ENCODE measurements around the gene CES4A. TPM values are rescaled to one million over a fixed set of nuclear protein-coding genes. Genes with fewer than 3 reads are reported as not detected.
A peak's percentile ranks its signal among the peaks of the same experiment; 100 is the strongest.
"Not testable (repeated sequence)": the region's sequence is repeated elsewhere in the genome, so short reads cannot be mapped to it uniquely, and the experiment has no call there.

The CES4A gene
- total RNA-seq, 2 experiments from 2014 or later = 28.9 to 30.5 TPM

DNA sequence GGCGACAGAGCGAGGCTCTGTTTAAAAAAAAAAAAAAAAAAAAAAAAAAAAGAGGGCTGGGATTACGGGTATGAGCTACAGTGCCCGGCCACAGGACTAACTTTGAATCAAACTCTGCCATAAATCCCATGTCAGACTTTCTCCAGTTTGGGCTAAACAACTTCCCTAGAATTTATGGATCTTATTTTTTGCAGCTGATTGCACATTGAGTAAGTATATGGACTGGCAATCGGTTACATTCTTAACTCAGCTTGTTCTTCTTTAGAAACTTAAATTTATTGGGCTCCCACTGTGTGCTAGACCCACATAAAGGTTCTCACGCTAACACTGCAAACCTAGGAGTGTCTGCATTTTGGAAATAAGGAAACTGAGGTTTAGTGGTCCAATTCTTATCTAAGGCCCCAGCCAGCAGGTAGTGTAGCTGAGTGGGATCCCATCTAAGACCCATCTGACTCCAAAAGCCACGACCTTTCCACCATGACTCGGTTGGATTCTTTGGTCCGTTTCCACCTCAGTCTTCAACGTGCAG lies 39.8 kb downstream of the CES4A start:
- H3K4me3 Mint-ChIP-seq = peak overlapping the region; percentile 92
- ChIA-PET CTCF (interaction anchor here (0.6 to 5.4 kb wide), 12 partner anchors 11 to 148 kb away, joined by 3 to 54 read pairs (median 4); partner anchors contain the start of gene B3GNT9), POLR2A (interaction anchor here (0.7 to 1.1 kb wide), 3 partner anchors 10 to 105 kb away, joined by 3 to 5 read pairs (median 3); no protein-coding TSS in a partner anchor)
- peaks cover 32% of the 10 kb centered on the region for H3K36me3 Mint-ChIP-seq (ENCODE audit: low read depth)
- H3K27me3 Mint-ChIP-seq = no peaks in the 10 kb centered on the region
- H3K27ac Mint-ChIP-seq = peak overlapping the region; percentile 94
- DNase-seq = no peak
- H3K9me3 Mint-ChIP-seq = no peaks in the 10 kb centered on the region
- H3K4me1 Mint-ChIP-seq = peaks cover 57% of the 10 kb centered on the region

DNA sequence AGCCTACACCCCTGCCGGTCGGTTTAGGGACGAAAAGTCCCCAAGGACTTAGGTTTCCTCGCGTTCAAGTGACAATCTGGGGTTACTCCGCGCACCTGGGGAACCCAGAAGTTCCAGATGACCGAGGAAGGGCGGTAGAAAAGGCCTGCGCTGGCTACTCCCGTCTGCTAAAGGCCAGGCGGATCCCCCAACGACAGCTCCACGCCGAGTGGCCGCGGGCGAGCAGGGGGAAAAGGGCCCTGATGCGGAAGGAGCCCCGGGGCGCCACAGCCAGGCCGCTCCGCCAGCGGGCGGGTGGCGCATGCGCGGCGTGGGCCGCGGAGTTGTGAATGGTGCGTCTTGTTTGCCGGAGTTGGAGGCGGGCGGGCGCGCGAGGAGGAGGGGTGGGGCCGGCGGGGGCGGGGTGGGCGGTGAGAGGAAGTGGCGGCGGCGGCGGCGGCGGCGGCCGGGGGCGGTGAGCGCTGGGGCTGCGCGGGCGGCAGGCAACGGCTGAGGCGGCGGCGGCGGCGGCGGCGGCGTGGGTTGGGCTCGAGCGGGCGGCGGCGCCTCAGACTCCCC lies 40.4 kb downstream of the CES4A start, which contains the start of gene CBFB:
TSS of gene CBFB (plus strand) at position 454 of the 558 bp plus-strand sequence. CDS start 259 bp downstream, outside the sequence.
- H3K9me3 Mint-ChIP-seq = no peaks in the 10 kb centered on the region
- DNase-seq = peak; percentile 94
- no peaks in the 10 kb centered on the region for H3K27me3 Mint-ChIP-seq
- peaks cover 35% of the 10 kb centered on the region for H3K36me3 Mint-ChIP-seq (ENCODE audit: low read depth)
- H3K27ac Mint-ChIP-seq = peak within 1 kb of the TSS; percentile 94
- peak within 1 kb of the TSS; percentile 92 for H3K4me3 Mint-ChIP-seq
- ChIA-PET POLR2A (interaction anchor here (0.7 to 1.1 kb wide), 2 partner anchors 15 to 104 kb away, joined by 3 to 5 read pairs; no protein-coding TSS in a partner anchor), CTCF (interaction anchor here (0.6 to 5.4 kb wide), 9 partner anchors 11 to 129 kb away, joined by 3 to 54 read pairs (median 3); partner anchors contain the start of gene B3GNT9)
- H3K4me1 Mint-ChIP-seq = peaks cover 58% of the 10 kb centered on the region

DNA sequence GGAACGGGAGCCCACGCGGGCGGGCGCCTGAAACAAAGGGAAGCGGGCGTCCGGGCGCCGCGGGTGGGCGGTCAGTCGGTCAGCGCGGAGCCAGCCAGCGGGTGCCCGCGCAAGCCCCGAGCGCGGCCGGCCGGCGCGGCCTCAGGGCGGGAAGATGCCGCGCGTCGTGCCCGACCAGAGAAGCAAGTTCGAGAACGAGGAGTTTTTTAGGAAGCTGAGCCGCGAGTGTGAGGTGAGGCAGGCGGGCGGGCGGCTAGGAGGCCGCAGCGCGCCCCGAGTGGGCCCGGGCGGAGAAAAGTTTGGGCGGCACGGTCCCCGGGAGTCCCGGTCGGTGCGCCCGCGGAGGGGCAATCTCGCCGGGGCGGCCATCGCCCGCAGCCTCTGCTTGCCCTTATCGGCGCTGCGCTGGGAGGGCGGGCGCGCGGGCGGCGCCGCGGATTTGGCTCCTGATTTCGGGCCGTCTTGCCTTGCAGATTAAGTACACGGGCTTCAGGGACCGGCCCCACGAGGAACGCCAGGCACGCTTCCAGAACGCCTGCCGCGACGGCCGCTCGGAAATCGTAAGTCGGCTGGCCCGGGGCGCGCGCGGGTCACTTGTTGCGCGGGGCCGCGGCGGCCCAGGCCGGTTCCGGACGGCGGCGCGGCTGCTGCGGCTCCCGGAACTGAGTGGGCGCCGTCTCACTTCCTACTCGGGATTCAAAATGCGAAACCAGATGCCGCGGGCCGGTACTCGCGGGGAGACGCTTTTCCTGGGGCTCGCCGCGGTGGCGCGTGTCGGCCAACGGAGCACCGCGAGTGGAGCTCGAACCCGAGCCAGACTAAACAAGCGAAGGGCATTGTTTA lies 41.1 kb downstream of the CES4A start:
- CTCF ChIA-PET = interaction anchor here (1.0 to 5.4 kb wide), 7 partner anchors 12 to 106 kb away, joined by 3 to 54 read pairs (median 4); no protein-coding TSS in a partner anchor
- peaks cover 38% of the 10 kb centered on the region for H3K36me3 Mint-ChIP-seq (ENCODE audit: low read depth)
- DNase-seq = peak; percentile 64
- POLR2A ChIA-PET = interaction anchor here (0.7 kb wide), 1 partner anchor 26 kb away, joined by 5 read pairs; no protein-coding TSS in a partner anchor
- peak overlapping the region; percentile 92 for H3K4me3 Mint-ChIP-seq
- H3K27me3 Mint-ChIP-seq = no peaks in the 10 kb centered on the region
- H3K4me1 Mint-ChIP-seq = peaks cover 57% of the 10 kb centered on the region
- peak overlapping the region; percentile 89 for H3K27ac Mint-ChIP-seq
- H3K9me3 Mint-ChIP-seq = no peaks in the 10 kb centered on the region

DNA sequence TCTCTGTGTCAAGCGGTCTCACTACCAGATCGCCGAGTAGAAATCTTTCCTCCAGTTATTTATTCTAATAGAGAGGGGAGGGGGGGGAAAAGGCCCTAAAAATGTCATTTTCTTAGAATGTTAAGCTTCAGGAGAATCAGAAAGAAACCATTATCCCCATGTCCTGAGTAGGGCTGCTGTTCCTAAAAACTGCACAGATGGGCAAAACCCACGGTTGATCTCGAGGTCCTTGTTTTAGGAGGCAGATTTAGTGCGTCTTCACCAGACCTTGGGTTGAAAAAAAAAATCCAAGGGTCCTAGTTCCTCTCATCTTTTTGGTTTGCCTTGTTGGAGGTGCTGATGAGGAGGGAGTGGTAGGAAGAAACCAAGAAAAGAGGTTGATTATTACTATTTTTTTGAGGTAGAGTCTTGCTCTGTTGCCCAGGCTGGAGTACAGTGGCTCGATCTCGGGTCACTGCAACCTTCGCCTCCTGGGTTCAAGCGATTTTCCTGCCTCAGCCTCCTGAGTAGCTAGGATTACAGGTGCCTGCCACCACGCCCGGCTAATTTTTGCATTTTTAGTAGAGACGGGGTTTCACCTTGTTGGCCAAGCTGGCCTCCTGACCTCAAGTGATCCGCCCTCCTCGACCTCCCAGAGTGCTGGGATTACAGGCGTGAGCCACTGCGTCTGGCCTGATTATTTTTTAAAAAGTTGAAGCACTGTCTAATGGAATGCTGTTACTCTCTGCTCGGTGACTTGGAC lies 42.0 kb downstream of the CES4A start:
- ChIA-PET POLR2A (interaction anchor here (0.7 kb wide), 1 partner anchor 25 kb away, joined by 5 read pairs; no protein-coding TSS in a partner anchor), CTCF (interaction anchor here (0.7 to 5.4 kb wide), 11 partner anchors 10 to 143 kb away, joined by 3 to 54 read pairs (median 4); no protein-coding TSS in a partner anchor)
- peaks cover 57% of the 10 kb centered on the region for H3K4me1 Mint-ChIP-seq
- H3K36me3 Mint-ChIP-seq (ENCODE audit: low read depth) = peaks cover 44% of the 10 kb centered on the region
- no peak for DNase-seq
- H3K9me3 Mint-ChIP-seq = no peaks in the 10 kb centered on the region
- peak overlapping the region; percentile 89 for H3K27ac Mint-ChIP-seq
- peak overlapping the region; percentile 92 for H3K4me3 Mint-ChIP-seq
- no peaks in the 10 kb centered on the region for H3K27me3 Mint-ChIP-seq

DNA sequence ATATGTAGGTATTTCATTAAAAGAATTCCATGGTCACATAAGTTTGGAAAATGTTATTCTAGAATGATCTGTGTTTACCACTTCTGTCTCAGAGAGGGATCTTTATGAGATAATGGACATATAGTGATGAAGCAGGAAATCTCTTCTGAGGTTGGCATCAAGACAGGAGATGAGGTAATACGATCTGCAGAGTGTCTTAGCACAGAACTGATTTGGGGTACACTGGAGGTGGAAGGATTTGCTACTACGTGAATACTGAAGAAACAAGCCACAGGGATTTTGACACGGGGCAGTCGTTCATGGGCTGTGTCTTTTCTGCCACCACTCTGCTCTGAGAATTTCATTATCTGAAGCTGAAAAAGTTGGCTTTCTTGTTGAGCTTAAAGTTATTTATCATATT lies 46.1 kb downstream of the CES4A start:
- Mint-ChIP-seq H3K9me3 (no peaks in the 10 kb centered on the region), H3K4me1 (peaks cover 59% of the 10 kb centered on the region), H3K27ac (no peak overlapping the region), H3K4me3 (no peak overlapping the region), H3K36me3 (ENCODE audit: low read depth) (peaks cover 66% of the 10 kb centered on the region), H3K27me3 (no peaks in the 10 kb centered on the region)
- DNase-seq = no peak
- ChIA-PET POLR2A (interaction anchor here (0.6 kb wide), 1 partner anchor 152 kb away, joined by 10 read pairs; no protein-coding TSS in a partner anchor), CTCF (interaction anchor here (0.7 kb wide), 2 partner anchors 34 to 35 kb away, joined by 3 to 4 read pairs; no protein-coding TSS in a partner anchor)

DNA sequence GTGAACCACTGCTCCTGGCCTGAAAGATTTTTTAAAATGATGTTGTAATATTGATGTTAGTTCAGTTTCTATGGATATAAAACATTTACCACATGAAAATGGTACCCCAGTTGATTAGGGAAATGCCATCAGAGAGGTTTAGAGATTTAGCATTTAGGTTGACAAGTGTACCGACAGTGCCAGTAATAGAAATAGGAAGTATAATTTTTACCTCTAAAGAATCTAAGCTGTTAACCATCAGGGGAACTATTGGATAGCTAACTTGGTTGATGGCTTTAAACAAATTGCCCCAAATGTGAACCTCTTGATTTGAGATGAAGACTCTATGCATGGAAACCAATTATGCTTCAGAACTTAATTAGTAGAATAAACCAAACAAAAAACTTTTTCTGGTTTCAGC lies 47.0 kb downstream of the CES4A start:
- Mint-ChIP-seq H3K4me3 (peak overlapping the region; percentile 4), H3K27ac (no peak overlapping the region), H3K27me3 (no peaks in the 10 kb centered on the region), H3K4me1 (peaks cover 60% of the 10 kb centered on the region), H3K36me3 (ENCODE audit: low read depth) (peaks cover 67% of the 10 kb centered on the region), H3K9me3 (no peaks in the 10 kb centered on the region)
- CTCF ChIA-PET = no interaction called here
- no peak for DNase-seq
- POLR2A ChIA-PET = no interaction called here

DNA sequence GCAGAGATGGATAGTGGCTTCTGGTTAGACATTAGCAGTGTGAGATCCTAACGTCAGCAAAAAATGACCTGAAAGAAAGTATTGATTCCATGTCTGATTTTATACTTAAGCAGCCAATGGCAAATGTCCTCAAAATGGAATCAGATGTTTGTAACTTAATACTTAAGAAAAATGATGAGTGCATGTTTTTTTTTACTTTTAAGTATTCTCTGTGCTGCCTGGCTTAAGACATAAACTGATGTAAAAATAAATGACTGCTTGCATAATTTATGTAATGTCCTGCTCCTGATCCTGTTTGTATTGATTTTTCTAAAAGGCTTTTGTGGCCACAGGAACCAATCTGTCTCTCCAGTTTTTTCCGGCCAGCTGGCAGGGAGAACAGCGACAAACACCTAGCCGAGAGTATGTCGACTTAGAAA lies 47.9 kb downstream of the CES4A start:
- Mint-ChIP-seq H3K27me3 (no peaks in the 10 kb centered on the region), H3K9me3 (no peaks in the 10 kb centered on the region), H3K4me3 (no peak overlapping the region), H3K4me1 (peaks cover 63% of the 10 kb centered on the region), H3K27ac (no peak overlapping the region), H3K36me3 (ENCODE audit: low read depth) (peaks cover 68% of the 10 kb centered on the region)
- no peak for DNase-seq
- ChIA-PET POLR2A (no interaction called here), CTCF (no interaction called here)

DNA sequence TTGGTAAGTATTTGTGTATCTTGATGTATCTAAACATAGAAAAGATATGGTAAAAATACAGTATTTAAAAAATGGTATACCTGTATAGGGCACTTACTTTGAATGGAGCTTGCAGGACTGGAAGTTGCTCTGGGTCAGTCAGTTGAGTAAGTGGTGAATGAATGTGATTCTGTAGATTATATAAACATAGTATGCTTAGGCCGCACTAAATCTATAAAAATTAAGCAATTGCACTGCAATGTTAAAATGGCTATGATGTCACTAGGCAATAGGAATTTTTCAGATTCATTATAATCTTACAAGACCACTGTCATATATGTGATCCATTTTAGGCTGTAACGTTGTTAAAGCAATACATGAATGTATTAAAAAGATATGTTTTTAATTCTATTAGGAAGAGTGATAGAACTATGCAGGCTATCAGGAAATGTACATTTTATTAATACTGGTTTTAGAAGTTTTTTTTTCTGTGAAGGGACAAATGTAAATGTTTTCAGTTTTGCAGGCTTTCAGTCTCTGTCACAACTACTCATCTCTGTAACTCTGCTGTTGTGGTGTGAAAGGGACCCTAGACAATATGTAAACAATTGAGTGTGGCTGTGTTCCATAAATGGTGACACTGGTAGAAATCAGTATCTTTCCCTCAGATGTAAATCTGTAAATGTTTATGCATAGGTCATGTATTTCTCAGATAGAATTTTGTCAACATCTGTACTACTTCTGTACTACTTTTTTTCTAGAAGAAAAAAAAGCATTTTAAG lies 51.1 kb downstream of the CES4A start:
- Mint-ChIP-seq H3K4me1 (peaks cover 49% of the 10 kb centered on the region), H3K36me3 (ENCODE audit: low read depth) (peaks cover 51% of the 10 kb centered on the region), H3K9me3 (no peaks in the 10 kb centered on the region), H3K27ac (no peak overlapping the region), H3K4me3 (no peak overlapping the region), H3K27me3 (no peaks in the 10 kb centered on the region)
- POLR2A ChIA-PET = no interaction called here
- CTCF ChIA-PET = interaction anchor here (0.6 to 1.5 kb wide), 2 partner anchors 22 to 1177 kb away, joined by 3 to 4 read pairs; no protein-coding TSS in a partner anchor
- DNase-seq = no peak

DNA sequence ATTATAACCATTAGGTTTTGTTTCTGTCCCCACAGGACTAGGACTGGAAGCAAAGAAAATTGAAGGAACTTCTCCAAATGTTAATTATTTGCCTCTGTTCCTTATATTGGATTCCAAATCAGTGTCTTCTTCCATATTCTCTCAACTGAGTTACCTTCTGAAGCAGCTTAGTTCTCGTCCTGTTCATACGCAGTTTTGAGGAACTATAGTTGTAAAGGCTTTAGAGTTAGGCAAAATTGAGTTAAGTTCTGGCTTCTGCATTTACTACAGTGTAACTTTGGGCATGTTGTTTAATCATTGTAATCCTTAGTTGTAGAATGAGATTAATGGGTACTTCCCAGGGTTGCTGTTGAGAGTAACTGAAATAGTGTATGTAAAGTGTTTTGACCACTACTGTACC lies 51.8 kb downstream of the CES4A start:
- ChIA-PET POLR2A (no interaction called here), CTCF (interaction anchor here (0.6 to 1.5 kb wide), 3 partner anchors 9 to 1176 kb away, joined by 3 to 4 read pairs (median 4); no protein-coding TSS in a partner anchor)
- Mint-ChIP-seq H3K4me1 (peaks cover 41% of the 10 kb centered on the region), H3K9me3 (no peaks in the 10 kb centered on the region), H3K27ac (no peak overlapping the region), H3K27me3 (no peaks in the 10 kb centered on the region), H3K4me3 (no peak overlapping the region), H3K36me3 (ENCODE audit: low read depth) (peaks cover 46% of the 10 kb centered on the region)
- DNase-seq = no peak

DNA sequence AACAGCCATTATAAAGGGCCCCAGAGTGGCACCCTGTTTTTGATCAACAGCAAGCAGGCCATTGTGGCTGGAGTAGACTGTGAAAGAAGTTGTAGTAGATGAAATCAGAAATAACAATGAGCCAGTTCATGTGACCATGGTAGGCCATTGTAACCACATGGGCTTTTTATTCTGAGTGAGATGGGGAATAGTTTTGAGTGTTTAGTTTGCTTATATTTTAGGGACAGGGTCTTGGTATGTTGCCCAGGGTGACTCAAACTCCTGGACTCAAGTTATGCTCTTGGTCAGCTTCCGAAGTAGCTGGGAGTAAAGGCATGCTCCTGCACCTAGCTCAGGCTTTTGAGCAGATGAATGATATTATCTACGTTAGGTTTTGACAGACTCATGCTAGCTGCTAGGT lies 52.5 kb downstream of the CES4A start:
- Mint-ChIP-seq H3K27me3 (no peaks in the 10 kb centered on the region), H3K4me1 (peaks cover 36% of the 10 kb centered on the region), H3K27ac (no peak overlapping the region), H3K4me3 (no peak overlapping the region), H3K36me3 (ENCODE audit: low read depth) (peaks cover 45% of the 10 kb centered on the region), H3K9me3 (no peaks in the 10 kb centered on the region)
- DNase-seq = no peak
- CTCF ChIA-PET = interaction anchor here (1.3 to 1.5 kb wide), 2 partner anchors 10 to 23 kb away, joined by 4 read pairs; no protein-coding TSS in a partner anchor
- POLR2A ChIA-PET = no interaction called here

DNA sequence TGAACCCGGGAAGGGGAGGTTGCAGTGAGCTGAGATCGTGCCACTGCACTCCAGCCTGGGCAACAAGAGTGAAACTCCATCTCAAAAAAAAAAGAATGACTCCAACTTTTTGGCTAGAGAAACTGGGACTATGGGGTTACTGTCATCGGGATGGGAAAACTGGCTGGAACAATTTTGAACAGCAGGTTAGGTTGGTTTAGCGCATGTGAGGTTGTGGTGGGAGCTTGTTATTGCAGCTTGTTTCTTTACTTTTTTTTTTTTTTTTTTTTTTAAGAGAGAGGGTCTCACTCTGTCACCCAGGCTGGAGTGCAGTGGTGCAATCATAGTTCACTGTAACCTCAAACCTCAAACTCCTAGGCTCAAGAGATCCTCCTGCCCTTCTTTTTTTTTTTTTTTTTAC lies 53.1 kb downstream of the CES4A start:
- H3K4me3 Mint-ChIP-seq, H3K27ac Mint-ChIP-seq, H3K9me3 Mint-ChIP-seq, DNase-seq, H3K27me3 Mint-ChIP-seq: not testable (repeated sequence)
- Mint-ChIP-seq H3K36me3 (ENCODE audit: low read depth) (peaks cover 44% of the 10 kb centered on the region), H3K4me1 (peaks cover 34% of the 10 kb centered on the region)
- POLR2A ChIA-PET = interaction anchor here (0.7 kb wide), 1 partner anchor 34 kb away, joined by 7 read pairs; no protein-coding TSS in a partner anchor
- CTCF ChIA-PET = interaction anchor here (0.6 to 0.7 kb wide), 3 partner anchors 78 to 139 kb away, joined by 3 to 7 read pairs (median 3); no protein-coding TSS in a partner anchor

All from activated CD4-positive, alpha-beta T cell treated with anti-CD3 and anti-CD28 coated beads, Interleukin-2, amount 10 ng/mL, durations not matched to agents 7 days and 5 days (primary cell).